GM19351 (cell line): ENCODE data around the gene TMEM187.

ENCODE experiments used
- ATAC-seq: cut with Tn5 transposase; IDR thresholded peaks from one replicate; pipeline ENCODE4 v1.9.1; 2021; ENCODE audit warnings: mild to moderate bottlenecking, moderate library complexity; ENCODE audit not compliant: unreplicated experiment

Gene TMEM187

DNA sequence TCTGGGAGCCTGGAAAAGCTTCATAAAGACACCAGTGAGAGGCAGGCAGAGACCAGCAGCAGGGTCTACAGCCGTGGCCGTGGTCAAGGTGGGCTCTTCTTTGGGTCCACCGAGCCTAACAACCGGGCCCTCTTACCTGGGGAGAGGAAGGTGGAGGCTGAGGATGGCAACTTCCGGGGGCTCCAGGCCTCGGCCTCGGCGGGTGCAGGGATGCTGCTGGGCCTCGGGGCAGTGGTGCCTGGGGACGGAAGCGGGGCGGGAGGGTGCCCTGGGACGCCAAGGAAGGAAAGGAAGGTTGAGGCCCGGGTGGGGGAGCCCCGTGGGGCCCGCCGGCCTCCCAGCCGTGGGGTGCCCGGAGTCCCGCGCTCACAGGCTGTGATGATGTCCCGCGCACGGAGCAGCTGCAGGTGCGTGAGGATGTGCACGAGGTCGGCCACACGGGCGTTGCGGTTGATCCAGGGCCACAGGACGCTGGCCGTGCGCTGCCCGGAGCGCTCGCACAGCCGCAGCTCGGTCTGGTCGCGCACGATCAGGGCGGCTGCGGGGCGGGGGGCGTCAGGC is 46.6 kb downstream of the TMEM187 start:
- ATAC-seq: no peak

GRCh38 chrX:154019633-154020528 is 47.3 kb downstream of the TMEM187 start, which contains the start of gene IRAK1:
TSS of gene IRAK1 (minus strand) at chrX:154019902. CDS start at chrX:154019812, 90 bp downstream.
- peak; percentile 59 for ATAC-seq

- peak; percentile 5 for ATAC-seq
Measured at GRCh38 chrX:154020536-154021115, 48.1 kb downstream of the TMEM187 start.

DNA sequence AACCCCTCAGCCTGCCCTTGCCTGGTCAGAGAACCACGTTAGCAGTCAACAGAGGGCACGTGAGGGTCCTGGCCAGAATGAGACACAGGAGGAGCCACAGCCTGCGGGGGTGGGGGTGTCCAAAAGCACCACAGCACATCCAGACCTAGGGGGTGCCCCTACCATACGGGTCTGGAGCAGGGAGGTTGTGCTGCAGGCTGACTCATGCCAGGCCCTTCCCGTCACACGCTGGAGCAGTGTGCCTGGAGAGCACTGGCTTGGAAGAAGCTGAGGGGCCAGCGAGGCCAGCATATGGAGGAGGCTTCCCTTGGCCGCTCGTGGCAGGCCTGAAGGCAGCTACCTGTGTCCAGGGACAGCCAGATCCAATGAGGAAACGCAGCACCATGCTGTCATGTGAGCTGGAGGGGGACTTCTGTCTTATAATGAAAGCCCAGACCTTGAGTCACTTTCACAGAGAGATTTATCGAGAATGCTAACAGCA is 48.6 kb downstream of the TMEM187 start:
- no peak for ATAC-seq

- no peak for ATAC-seq
Measured at GRCh38 chrX:154022108-154022507, 49.6 kb downstream of the TMEM187 start.

- ATAC-seq: no peak
Measured at GRCh38 chrX:154023276-154024000, 50.9 kb downstream of the TMEM187 start.

- no peak for ATAC-seq
Measured at GRCh38 chrX:154024271-154024670, 51.7 kb downstream of the TMEM187 start.

DNA sequence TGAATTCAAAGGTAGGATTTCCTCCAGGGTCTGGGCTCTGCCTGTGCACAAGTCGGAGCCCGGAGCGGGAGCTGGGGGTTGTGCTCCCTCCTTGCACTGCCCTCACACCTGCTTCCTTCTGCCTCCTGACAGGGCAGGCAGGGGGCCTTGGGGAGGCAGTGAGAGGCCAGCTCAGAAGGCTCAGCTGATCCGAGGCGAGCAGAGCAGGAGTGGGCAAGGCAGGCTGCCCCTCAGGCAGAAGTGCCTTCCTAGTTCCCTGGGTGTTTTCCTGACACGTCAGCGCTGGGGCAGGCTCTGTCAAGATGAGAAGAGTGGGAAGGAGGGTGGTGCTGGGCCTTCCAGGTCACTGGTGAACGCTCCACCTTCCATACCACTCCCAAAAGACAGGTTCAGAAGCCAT is 52.7 kb downstream of the TMEM187 start:
- ATAC-seq: no peak

GRCh38 chrX:154026136-154027021 is 53.8 kb downstream of the TMEM187 start:
- ATAC-seq: no peak

DNA sequence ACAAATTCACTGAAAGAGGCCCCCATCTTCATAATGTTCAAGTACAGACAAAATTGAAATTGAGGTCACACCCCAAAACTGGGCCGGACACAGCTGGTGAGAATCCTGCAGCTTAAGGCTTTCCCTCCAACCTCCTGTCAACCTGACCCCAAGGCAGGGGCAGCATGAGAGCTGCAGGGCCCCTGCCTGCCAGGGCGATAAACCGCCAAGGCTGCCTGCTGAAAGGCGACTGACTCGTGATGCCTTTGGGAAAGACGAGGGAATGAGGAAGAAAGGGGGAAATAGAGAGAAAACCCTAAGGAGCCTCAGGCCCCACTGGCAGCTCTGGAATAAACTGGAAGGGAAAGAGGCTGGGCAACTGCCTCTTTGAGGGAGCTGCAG is 54.5 kb downstream of the TMEM187 start:
- no peak for ATAC-seq

- no peak for ATAC-seq
Measured at GRCh38 chrX:154027986-154028385, 55.4 kb downstream of the TMEM187 start.

DNA sequence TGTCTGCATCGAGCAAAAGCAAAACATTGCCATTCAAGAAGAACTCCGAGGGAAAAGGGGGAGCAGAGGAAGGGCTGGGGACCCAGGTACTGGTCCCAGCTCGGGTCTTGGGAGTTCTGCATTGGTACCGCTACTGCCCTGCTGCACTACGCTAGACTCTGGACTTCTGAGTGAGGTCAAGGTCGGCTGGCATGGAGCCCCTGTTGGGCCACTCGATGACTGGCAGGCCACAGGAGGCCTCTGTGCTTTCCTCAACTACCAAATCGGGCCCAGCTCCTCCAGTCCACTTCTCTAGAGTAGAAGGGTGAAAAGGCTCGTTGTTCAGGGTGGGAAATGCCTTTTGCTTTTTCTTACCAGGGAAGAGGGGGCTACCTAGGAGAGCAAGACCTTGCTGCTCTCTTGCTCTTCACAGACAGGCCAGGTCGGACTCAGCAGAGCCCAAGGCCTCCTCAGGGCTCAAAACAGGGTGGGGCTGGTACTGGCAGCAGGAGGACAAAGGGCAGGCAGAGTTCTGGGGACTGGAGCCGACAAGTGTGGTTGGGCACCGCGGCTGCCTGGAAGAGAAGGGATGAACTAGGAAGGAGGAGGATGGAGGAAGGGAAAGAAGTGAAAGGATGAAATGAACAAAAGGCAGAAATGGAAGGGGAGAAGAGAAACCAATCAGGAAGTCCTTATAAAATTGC is 56.1 kb downstream of the TMEM187 start:
- ATAC-seq: no peak

- ATAC-seq: no peak
Measured at GRCh38 chrX:154029439-154029838, 56.9 kb downstream of the TMEM187 start.

DNA sequence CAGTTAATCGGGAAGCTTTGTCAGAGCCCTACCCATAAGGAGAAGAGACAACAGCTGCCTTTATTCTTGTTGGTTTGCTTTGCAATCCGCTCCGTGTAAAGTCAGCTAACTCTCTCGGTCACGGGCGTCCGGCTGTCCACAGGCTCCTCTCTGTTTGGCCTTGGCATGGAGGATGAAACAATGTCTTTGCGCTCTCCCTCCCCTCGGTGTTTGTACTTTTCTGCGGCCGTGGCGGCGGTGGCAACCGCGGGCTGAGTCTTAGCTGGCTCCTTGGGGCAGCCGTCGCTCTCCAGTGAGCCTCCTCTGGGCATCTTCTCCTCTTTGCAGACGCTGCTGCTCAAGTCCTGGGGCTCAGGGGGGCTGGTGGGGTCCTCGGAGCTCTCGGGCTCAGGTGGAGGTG is 57.7 kb downstream of the TMEM187 start:
- no peak for ATAC-seq

DNA sequence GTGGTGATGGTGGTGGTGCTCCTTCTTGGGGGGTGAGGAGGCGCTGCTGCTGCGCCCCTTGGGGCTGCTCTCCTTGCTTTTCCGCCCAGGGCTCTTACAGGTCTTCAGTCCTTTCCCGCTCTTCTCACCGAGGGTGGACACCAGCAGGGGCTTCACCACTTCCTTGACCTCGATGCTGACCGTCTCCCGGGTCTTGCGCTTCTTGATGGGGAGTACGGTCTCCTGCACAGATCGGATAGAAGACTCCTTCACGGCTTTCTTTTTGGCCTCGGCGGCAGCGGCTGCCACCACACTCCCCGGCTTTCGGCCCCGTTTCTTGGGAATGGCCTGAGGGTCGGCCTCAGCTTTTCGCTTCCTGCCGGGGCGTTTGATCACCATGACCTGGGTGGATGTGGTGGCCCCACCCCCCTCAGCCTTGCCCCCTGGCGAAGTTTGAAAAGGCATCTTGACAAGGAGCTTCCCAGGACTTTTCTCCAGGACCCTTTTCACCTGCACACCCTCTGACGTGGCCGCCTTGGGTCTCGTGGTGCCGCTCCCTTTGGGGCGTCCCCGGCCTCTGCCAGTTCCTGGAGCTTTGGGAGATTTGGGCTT is 58.3 kb downstream of the TMEM187 start:
- ATAC-seq: no peak

DNA sequence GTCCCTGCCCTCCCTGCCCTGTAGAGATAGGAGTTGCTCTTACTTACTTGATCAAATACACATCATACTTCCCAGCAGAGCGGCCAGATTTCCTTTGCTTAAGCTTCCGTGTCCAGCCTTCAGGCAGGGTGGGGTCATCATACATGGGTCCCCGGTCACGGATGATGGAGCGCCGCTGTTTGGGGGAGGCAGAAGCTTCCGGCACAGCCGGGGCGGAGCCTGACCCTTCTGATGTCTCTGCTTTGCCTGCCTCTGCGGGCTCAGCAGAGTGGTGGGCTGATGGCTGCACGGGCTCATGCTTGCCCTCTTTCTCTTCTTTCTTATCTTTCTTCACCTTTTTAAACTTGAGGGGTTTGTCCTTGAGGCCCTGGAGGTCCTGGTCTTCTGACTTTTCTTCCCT is 59.6 kb downstream of the TMEM187 start:
- ATAC-seq: no peak

DNA sequence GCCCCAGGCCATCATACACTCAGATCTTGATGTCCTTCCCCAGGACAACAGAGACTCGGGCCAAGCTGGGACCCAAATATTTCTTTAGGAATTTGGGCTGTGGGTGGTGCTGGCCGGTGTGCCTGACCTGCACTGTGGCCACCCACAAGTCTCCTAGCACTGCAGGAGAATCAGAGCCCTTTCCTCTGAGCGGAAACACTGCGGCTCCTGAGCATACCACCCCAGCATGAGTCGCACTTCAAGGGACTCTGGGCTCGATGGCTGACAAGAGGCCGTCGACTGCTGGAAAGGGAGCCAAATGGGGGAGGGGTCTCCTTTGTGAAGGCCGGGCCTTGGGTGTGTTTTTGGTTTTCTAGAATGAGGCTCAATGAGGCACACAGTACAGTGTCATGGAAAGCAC is 60.1 kb downstream of the TMEM187 start:
- no peak for ATAC-seq
